H1 (cell line): ENCODE results near the gene TBC1D22A. TPM values are rescaled to one million over a fixed set of nuclear protein-coding genes. Genes with fewer than 3 reads are reported as not detected.

Source experiments
- CTCF ChIA-PET: fragments of 300-600 bp; sonication (Branson Sonifier 250); formaldehyde crosslinking; loops from one replicate; lab custom pipeline; 2021; ENCODE audit not compliant: partially characterized antibody; lab: Charles Lee
- POLR2A ChIA-PET: fragments of 300-600 bp; sonication (Branson Sonifier 250); formaldehyde crosslinking; loops from one replicate; lab custom pipeline; 2021; ENCODE audit warnings: inconsistent platforms; ENCODE audit not compliant: partially characterized antibody; lab: Charles Lee
- DNase-seq, 2 experiments: peaks; one replicate each; pipeline versions ENCODE4 v3.0.0 to v3.0.0-alpha.2; 2010 to 2022; ENCODE audit warnings: low spot score in 2 of 2, low read depth in 1 of 2, mixed read lengths in 1 of 2
- FAIRE-seq: peaks from 2 replicates; lab custom pipeline; 2011; peaks lifted over from hg19 to GRCh38; lab: Jason Lieb, UNC
- H2AFZ ChIP-seq: 2 replicates; pipeline ENCODE4 v1.8.1; 2012; ENCODE audit warnings: low read length, inconsistent platforms
- H2AK5ac ChIP-seq: 2 replicates; pipeline ENCODE4 v1.6.1; 2013; ENCODE audit warnings: low read depth, low read length
- H2BK120ac ChIP-seq: replicated peaks from 2 replicates; pipeline ENCODE3; 2013; ENCODE audit warnings: low read depth, low read length, inconsistent platforms
- H2BK12ac ChIP-seq: 2 replicates; pipeline ENCODE4 v1.6.1; 2013; ENCODE audit warnings: low read depth, low read length
- H2BK15ac ChIP-seq: 2 replicates; pipeline ENCODE4 v1.6.1; 2013; ENCODE audit warnings: low read length
- H2BK20ac ChIP-seq: 2 replicates; pipeline ENCODE4 v1.6.1; 2013; ENCODE audit warnings: low read length
- H2BK5ac ChIP-seq: 2 replicates; pipeline ENCODE4 v1.6.1; 2013; ENCODE audit warnings: low read depth, low read length
- H3K14ac ChIP-seq: 2 replicates; pipeline ENCODE4 v1.6.1; 2013; ENCODE audit warnings: inconsistent platforms; ENCODE audit not compliant: insufficient read length
- H3K18ac ChIP-seq: 2 replicates; pipeline ENCODE4 v1.6.1; 2013; ENCODE audit warnings: low read length; ENCODE audit errors: extremely low read depth
- H3K23ac ChIP-seq: 2 replicates; pipeline ENCODE4 v1.6.1; 2013; ENCODE audit warnings: inconsistent platforms; ENCODE audit not compliant: insufficient read length
- H3K23me2 ChIP-seq: 2 replicates; pipeline ENCODE4 v1.6.1; 2013; ENCODE audit warnings: low read depth, low read length
- H3K27ac ChIP-seq: 2 replicates; pipeline ENCODE4 v1.6.1; 2011; ENCODE audit warnings: low read depth, low read length, inconsistent platforms
- H3K27me3 ChIP-seq, 4 experiments: replicated peaks in 1 of 4; 1 replicate in 1 of 4; 2 replicates in 3 of 4; pipeline versions ENCODE4 v1.6.1 to v1.8.1; 2011 to 2013; ENCODE audit warnings: low read length in 3 of 4, mild to moderate bottlenecking in 3 of 4, inconsistent platforms in 2 of 4, mixed read lengths in 2 of 4, moderate library complexity in 1 of 4; ENCODE audit not compliant: control insufficient read depth in 3 of 4, insufficient read depth in 3 of 4; ENCODE audit errors: extremely low read depth in 1 of 4
- H3K36me3 ChIP-seq, 4 experiments: 2 replicates each; pipeline versions ENCODE4 v1.6.1 to v1.8.1; 2011 to 2013; ENCODE audit warnings: mild to moderate bottlenecking in 4 of 4, low read length in 3 of 4, moderate library complexity in 2 of 4, control low read depth in 1 of 4, inconsistent platforms in 1 of 4; ENCODE audit not compliant: insufficient read depth in 4 of 4, control insufficient read depth in 2 of 4
- H3K4ac ChIP-seq: replicated peaks from 2 replicates; pipeline ENCODE3; 2013; ENCODE audit warnings: low read length, low read depth, mixed read lengths, inconsistent platforms; ENCODE audit not compliant: insufficient read length
- H3K4me1 ChIP-seq, 4 experiments: replicated peaks in 1 of 4; 1 replicate in 1 of 4; 2 replicates in 3 of 4; pipeline versions ENCODE4 v1.6.1 to v1.8.1; 2011 to 2013; ENCODE audit warnings: low read length in 3 of 4, inconsistent platforms in 2 of 4, mixed read lengths in 1 of 4; ENCODE audit not compliant: insufficient read depth in 4 of 4, control insufficient read depth in 3 of 4
- H3K4me2 ChIP-seq, 2 experiments: 2 replicates each; pipeline versions ENCODE4 v1.6.1 to v1.8.1; 2011 to 2013; ENCODE audit warnings: low read depth in 2 of 2, low read length in 2 of 2, control low read depth in 1 of 2, inconsistent platforms in 1 of 2, mild to moderate bottlenecking in 1 of 2; ENCODE audit not compliant: insufficient read depth in 1 of 2
- H3K4me3 ChIP-seq, 4 experiments: fragments of 200-600, 300-600 bp in 1 of 4; sonication (generic), shearing (Covaris generic), sonication (Bioruptor Twin) in 1 of 4; 2 replicates each; pipeline versions ENCODE4 v1.5.1 to v1.8.1; 2011 to 2016; ENCODE audit warnings: low read length in 4 of 4, low read depth in 3 of 4, control low read depth in 2 of 4, inconsistent platforms in 2 of 4, mild to moderate bottlenecking in 2 of 4, mixed read lengths in 1 of 4, moderate library complexity in 1 of 4; ENCODE audit not compliant: insufficient read depth in 2 of 4; ENCODE audit errors: extremely low read depth in 1 of 4
- H3K56ac ChIP-seq: replicated peaks from 2 replicates; pipeline ENCODE3; 2013; ENCODE audit warnings: low read depth, mild to moderate bottlenecking, mixed read lengths, low read length, inconsistent platforms; ENCODE audit not compliant: insufficient read length
- H3K79me1 ChIP-seq: 2 replicates; pipeline ENCODE4 v1.6.1; 2013; ENCODE audit warnings: low read depth, low read length, control low read depth
- H3K79me2 ChIP-seq, 2 experiments: 2 replicates each; pipeline versions ENCODE4 v1.6.1 to v1.8.1; 2012 to 2013; ENCODE audit warnings: low read length in 2 of 2, mild to moderate bottlenecking in 2 of 2, inconsistent platforms in 1 of 2; ENCODE audit not compliant: insufficient read depth in 2 of 2, control insufficient read depth in 1 of 2
- H3K9ac ChIP-seq, 4 experiments: replicated peaks in 1 of 4; 1 replicate in 1 of 4; 2 replicates in 3 of 4; pipeline versions ENCODE4 v1.6.1 to v1.8.1; 2011 to 2013; ENCODE audit warnings: low read depth in 3 of 4, low read length in 3 of 4, control low read depth in 2 of 4, mild to moderate bottlenecking in 2 of 4, moderate library complexity in 2 of 4, inconsistent platforms in 1 of 4; ENCODE audit errors: extremely low read depth in 1 of 4
- H3K9me3 ChIP-seq, 2 experiments: 2 replicates each; pipeline versions ENCODE4 v1.6.1 to v1.8.1; 2012 to 2013; ENCODE audit warnings: mild to moderate bottlenecking in 2 of 2, moderate library complexity in 2 of 2, control low read depth in 1 of 2, inconsistent platforms in 1 of 2, low read depth in 1 of 2, low read length in 1 of 2, mixed read lengths in 1 of 2; ENCODE audit not compliant: insufficient read depth in 2 of 2
- H4K20me1 ChIP-seq, 2 experiments: replicated peaks in 1 of 2; 2 replicates each; pipeline versions ENCODE3 to v1.8.1; 2011 to 2013; ENCODE audit warnings: inconsistent platforms in 2 of 2, low read length in 2 of 2, mild to moderate bottlenecking in 1 of 2; ENCODE audit not compliant: insufficient read depth in 2 of 2, control insufficient read depth in 1 of 2
- H4K5ac ChIP-seq: 2 replicates; pipeline ENCODE4 v1.6.1; 2013; ENCODE audit warnings: low read length, low read depth, mixed read lengths, inconsistent platforms; ENCODE audit not compliant: insufficient read length
- H4K8ac ChIP-seq: 2 replicates; pipeline ENCODE4 v1.8.0; 2013; ENCODE audit warnings: mild to moderate bottlenecking, moderate library complexity, low read length, inconsistent platforms; ENCODE audit not compliant: insufficient read depth; ENCODE audit errors: extremely low read depth
- H4K91ac ChIP-seq: replicated peaks from 2 replicates; pipeline ENCODE3; 2013; ENCODE audit warnings: low read length, mixed read lengths, inconsistent platforms; ENCODE audit not compliant: insufficient read length
- CHD2 ChIP-seq: IDR thresholded peaks from 2 replicates; pipeline ENCODE4 v1.6.1; 2012; ENCODE audit warnings: low read length, improper control_type of control experiment
- JUN ChIP-seq: IDR thresholded peaks from 2 replicates; pipeline ENCODE4 v1.6.1; 2011; ENCODE audit warnings: low read depth, mild to moderate bottlenecking, improper control_type of control experiment, low read length
- POU5F1 ChIP-seq: IDR thresholded peaks from 2 replicates; pipeline ENCODE4 v1.6.1; 2011; ENCODE audit warnings: low read depth, mild to moderate bottlenecking, low read length, moderate library complexity
- WGBS, 2 experiments: shearing (Covaris generic) in 1 of 2; methylation state at CpG; one replicate each; pipeline versions ENCODE4 v1.1.6 to v1.1.7; 2013 to 2015; ENCODE audit warnings: low lambda C conversion rate in 2 of 2, mixed read lengths in 2 of 2, inconsistent platforms in 1 of 2, low coverage in 1 of 2, missing lambda C conversion rate in 1 of 2; ENCODE audit not compliant: insufficient replicate concordance in 2 of 2, insufficient coverage in 1 of 2, insufficient read length in 1 of 2; ENCODE audit errors: extremely low coverage in 1 of 2, missing lambda C conversion rate in 1 of 2; 5-methylcytosine and 5-hydroxymethylcytosine counted together
- polyA plus RNA-seq, 7 experiments: library from polyadenylated mRNA; depleted of rRNA in 3 of 7; stranded (reverse) in 5 of 7; unstranded in 2 of 7; fragments of >200 nt in 5 of 7; fragments of 200-250 nt in 2 of 7; gene quantifications; 1 replicate in 5 of 7; 2 replicates in 1 of 7; 4 replicates in 1 of 7; pipeline versions ENCODE4 v1.2.1 to v1.2.3, GENCODE V29; 2011 to 2013; ENCODE audit warnings: missing spikeins in 2 of 7, mixed read lengths in 2 of 7
- total RNA-seq: library from RNA; stranded (reverse); fragmentation: NEBNext Ultra II Directional; extraction: Animal tissue kit (Norgen Biotek cat#: 25700); gene quantifications from 2 replicates; pipeline ENCODE4 v1.2.1, GENCODE V29; 2021

TBC1D22A gene
- total and polyA plus RNA-seq, 2 of the 8 experiments (the other 6 are each of a cell fraction or from before 2014, with no cell fraction given): 11.9 to 18.4 TPM

- peak overlapping the region; percentile 35; the same call in 1 of the 2 replicates for H4K8ac ChIP-seq
- TF ChIP-seq JUN (no peak), CHD2 (no peak), POU5F1 (no peak)
- TF ChIP-seq, all 59 proteins: peak for 0
- no peak overlapping the region for H3K9ac ChIP-seq
- H2BK120ac ChIP-seq: no peak overlapping the region
- H2BK20ac ChIP-seq: no peak overlapping the region
- H2BK12ac ChIP-seq: no peak overlapping the region
- FAIRE-seq (no peak), DNase-seq (no peak)
- H3K36me3 ChIP-seq: no peaks in the 10 kb centered on the region
- no peak overlapping the region; the same call in 1 of the 2 replicates for H2BK5ac ChIP-seq
- H2BK15ac ChIP-seq: no peak overlapping the region
- H3K18ac ChIP-seq: no peak overlapping the region
- WGBS, 2 experiments: 93% methylated on average over 8 of the region's 8 CpGs; no CpG with 5 or more reads in 1 of the 2 experiments
- H4K91ac ChIP-seq: no peak overlapping the region
- no peaks in the 10 kb centered on the region for H3K4me1 ChIP-seq
- H3K56ac ChIP-seq: no peak overlapping the region
- H3K23me2 ChIP-seq: no peaks in the 10 kb centered on the region
- H3K4me3 ChIP-seq: no peak overlapping the region
- H2AK5ac ChIP-seq: no peak overlapping the region
- no peak overlapping the region for H2AFZ ChIP-seq
- H3K4ac ChIP-seq: peak overlapping the region; percentile 7
- H3K27me3 ChIP-seq: peaks cover 0 to 4% (median 2%) of the 10 kb centered on the region in 4 experiments; a peak in 5 of 7 replicates
- no peaks in the 10 kb centered on the region for H4K20me1 ChIP-seq
- no peak overlapping the region for H3K27ac ChIP-seq
- H3K79me2 ChIP-seq: no peaks in the 10 kb centered on the region
- ChIA-PET POLR2A (interaction anchor here (1.3 to 1.5 kb wide), 2 partner anchors 9 to 11 kb away, joined by 3 to 4 read pairs; no protein-coding TSS in a partner anchor), CTCF (interaction anchor here (1.5 kb wide), 2 partner anchors 9 to 56 kb away, joined by 3 read pairs; no protein-coding TSS in a partner anchor)
- H3K4me2 ChIP-seq: no peak overlapping the region
- H3K79me1 ChIP-seq: no peaks in the 10 kb centered on the region
- no peaks in the 10 kb centered on the region for H3K9me3 ChIP-seq
- no peak overlapping the region for H4K5ac ChIP-seq
- no peak overlapping the region for H3K23ac ChIP-seq
- no peak overlapping the region for H3K14ac ChIP-seq
Observed at GRCh38 chr22:46747646-46748045, 14.8 kb upstream of the TBC1D22A start.
